CD4-positive, alpha-beta T cell treated with Interleukin-2 at 100 ng/mL for 4 hours (primary cell): ENCODE data around the gene APH1B.
"Not testable (repeated sequence)": the region's sequence is repeated elsewhere in the genome, so short reads cannot be mapped to it uniquely, and the experiment has no call there.

ENCODE experiments used
- DNase-seq: peaks from one replicate; pipeline ENCODE4 v3.0.0-alpha.2; 2020; ENCODE audit warnings: low spot score

APH1B gene

DNA sequence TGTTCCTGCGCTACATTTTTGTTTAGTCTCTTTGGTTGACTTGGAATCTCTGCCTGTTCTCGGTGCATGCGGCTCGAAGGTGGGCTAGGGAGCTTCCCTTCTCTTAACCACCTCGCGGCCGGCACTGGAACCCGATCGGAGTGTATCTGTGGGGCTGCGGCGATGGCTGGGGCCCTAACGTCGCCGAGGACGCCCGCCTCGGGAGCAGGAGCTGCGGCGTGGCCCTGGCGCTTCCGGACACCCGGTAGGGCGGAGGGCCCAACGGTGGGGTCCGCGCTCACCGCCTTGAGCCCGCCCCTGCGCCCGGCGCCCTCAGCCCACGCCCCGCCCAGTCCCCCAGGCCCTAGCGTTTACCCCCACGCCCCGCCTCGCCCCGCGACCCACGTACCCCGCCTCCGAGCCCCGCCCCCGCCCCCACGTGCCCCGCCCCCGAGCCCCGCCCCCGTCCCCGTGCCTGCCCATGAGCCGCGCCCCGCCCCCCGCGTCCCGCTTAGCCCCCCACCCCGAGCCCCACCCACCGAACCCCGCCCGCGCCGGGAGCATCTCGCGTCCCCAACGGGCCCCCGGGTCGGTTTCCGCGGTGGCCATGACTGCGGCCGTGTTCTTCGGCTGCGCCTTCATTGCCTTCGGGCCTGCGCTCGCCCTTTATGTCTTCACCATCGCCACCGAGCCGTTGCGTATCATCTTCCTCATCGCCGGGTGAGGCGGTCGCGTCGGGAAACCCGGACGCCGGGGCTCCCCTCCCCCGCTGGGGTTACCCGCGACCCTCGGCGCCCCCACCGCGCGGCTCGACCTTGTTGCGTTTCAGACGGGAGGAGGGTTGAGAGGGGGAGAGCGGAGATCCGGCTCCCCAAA lies at the start of gene APH1B:
APH1B (plus strand) TSS at position 568 of the 855 bp plus-strand sequence; CDS start at position 587, 19 bp downstream.
- DNase-seq: peak; percentile 76

DNA sequence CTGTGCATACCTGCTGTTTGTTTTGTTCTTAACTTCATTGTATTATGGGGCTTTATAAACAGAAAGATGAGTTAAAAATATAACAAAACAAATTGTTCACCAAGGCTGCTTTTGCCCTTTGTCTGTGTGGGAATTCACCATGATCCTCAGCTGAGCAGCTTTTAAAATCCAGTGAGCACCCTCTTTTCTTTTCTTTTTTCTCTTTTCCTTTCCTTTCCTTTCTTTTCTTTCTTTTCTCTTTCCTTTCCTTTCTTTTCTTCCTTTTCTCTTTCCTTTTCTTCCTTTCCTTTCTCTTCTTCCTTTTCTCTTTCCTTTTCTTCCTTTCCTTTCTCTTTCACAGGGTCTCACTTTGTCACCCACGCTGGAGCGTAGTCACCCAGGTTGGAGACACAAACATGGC lies 49.7 kb upstream of the APH1B start:
- DNase-seq: no peak

GRCh38 chr15:63231206-63231605 lies 46.2 kb upstream of the APH1B start:
- no peak for DNase-seq

DNA sequence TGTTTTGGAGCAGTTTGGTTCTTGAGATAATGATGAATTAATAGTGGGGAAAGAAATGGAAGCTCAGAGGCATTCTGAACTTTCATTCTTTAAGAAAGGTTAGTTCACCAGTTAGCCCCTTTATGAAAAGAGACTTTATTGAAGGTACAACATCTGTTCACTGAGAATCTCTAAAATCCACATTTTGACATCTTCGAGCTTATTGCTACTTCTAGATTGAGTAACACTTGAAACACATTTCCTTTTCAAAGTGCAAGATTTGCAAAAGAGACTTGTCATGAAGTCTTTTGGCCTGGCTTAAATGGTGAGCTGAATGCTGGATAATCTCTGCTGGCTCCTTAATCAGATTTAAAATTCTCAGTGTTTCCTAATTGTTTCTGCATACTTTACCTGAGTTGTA lies 45.7 kb upstream of the APH1B start:
- no peak for DNase-seq

GRCh38 chr15:63232405-63232804 lies 45.0 kb upstream of the APH1B start:
- DNase-seq: peak; percentile 53

DNA sequence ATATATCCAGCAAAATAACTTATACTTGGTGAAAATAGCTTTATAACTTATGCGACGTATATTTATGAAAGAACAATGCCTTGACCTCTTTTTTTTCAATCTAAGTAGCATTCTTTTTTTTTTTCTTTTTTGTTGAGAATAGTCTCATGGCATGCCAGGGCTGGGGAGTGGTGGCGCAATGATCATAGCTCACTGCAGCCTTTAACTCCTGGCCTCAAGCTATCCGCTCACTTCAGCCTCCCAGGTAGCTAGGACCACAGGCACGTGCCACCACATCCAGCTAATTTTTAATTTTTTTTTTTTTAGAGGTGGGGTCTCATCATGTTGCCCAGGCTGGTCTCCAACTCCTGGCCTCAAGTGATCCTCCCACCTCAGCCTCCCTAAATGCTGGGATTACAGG lies 44.5 kb upstream of the APH1B start:
- no peak for DNase-seq

GRCh38 chr15:63233667-63234423 lies 43.6 kb upstream of the APH1B start:
- DNase-seq: no peak

- no peak for DNase-seq
Observed at GRCh38 chr15:63234451-63234870, 42.9 kb upstream of the APH1B start.

- no peak for DNase-seq
Observed at GRCh38 chr15:63236272-63236671, 41.1 kb upstream of the APH1B start.

DNA sequence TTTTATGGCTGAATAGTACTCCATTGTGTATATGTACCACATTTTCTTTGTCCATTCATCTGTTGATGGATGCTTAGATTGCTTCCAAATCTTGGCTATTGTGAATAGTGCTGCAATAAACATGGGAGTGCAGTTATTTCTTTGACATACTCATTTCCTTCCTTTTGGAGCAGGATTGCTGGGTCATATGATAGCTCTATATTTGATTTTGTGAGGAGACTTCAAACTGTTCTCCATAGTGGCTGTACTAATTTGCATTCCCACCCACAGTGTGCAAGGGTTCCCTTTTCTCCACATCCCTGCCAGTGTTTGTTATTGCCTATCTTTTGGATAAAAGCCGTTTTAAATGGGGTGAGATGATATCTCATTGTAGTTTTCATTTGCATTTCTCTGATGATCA lies 40.3 kb upstream of the APH1B start:
- DNase-seq: not testable (repeated sequence)

- DNase-seq: no peak
Observed at GRCh38 chr15:63238171-63238570, 39.2 kb upstream of the APH1B start.

DNA sequence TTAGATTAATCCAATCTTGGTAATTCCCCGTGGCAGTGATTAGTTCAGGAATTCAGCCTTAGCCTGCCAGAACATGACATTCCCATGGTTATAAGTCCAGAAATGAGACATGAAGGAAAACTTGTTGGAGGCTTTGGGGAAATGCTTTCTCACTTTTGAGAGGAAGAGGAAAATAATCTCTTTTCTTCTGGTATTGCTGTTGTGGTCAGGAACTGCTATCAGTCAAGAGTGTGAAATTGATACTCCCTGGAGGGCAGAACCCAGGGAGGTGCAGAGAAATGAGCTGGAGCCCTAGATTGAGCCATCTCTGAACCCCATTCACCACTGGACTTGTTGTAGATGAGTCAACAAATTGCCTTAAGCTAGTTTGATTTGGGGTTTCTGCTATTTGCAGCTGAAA lies 38.6 kb upstream of the APH1B start:
- DNase-seq: peak; percentile 19

DNA sequence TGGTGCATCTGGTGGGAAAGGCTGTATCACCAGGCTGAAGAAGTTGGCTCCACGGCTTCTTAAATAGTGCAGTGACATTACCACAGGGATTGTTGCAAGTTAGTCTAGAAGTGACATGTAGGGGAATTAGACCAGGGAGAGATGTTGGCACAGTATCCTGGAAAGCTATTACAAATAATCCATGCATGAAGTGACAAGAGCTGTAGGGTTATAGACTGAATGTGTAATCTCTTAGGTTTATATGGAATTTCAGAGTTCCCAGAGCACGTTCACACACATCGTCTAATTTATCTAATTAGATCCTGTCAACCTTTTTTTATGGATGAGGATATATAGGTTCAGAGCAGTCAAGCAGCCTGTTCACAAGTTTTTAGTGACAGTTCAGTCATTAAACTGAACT lies 37.3 kb upstream of the APH1B start:
- no peak for DNase-seq

- no peak for DNase-seq
Observed at GRCh38 chr15:63241316-63241715, 36.1 kb upstream of the APH1B start.

- no peak for DNase-seq
Observed at GRCh38 chr15:63243101-63243500, 34.3 kb upstream of the APH1B start.

DNA sequence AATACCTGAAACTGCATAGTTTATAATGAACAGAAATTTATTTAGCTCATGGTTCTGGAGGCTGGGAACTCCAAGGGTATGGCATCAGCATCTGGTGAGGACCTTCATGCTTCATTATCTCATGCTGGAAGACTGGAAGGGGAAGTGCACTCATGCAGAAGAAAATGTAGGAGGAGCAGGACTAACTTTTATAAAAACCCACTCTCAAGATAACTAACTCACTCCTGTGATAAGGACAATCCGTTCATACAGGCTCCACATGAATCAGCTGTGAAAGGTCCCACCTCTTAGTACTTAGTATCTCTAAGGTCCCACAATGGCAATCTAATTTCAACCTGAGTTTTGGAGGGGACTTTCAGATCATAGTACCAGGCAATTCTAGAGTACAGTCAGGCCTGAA lies 33.6 kb upstream of the APH1B start:
- no peak for DNase-seq

DNA sequence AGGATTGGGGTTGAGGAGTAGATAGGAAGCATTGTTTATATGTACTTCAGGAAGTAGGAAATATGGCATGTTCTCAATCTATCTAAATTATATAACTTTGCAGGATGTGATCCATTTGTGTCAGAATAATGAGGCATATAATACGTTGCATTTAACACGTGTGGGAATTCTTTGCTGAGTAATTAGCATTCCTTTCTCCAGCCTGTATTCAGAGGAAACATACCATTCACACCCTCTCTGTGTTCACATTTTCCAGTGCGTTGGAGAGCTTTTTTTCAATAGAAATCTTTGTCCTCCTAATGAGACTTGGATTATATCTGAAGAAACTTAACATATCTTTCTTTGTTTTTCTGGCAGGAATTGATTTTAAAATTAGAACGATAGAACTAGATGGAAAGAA lies 33.0 kb upstream of the APH1B start:
- DNase-seq: no peak

- DNase-seq: peak; percentile 25
Observed at GRCh38 chr15:63244976-63245645, 32.3 kb upstream of the APH1B start.

- no peak for DNase-seq
Observed at GRCh38 chr15:63246691-63247469, 30.5 kb upstream of the APH1B start.

DNA sequence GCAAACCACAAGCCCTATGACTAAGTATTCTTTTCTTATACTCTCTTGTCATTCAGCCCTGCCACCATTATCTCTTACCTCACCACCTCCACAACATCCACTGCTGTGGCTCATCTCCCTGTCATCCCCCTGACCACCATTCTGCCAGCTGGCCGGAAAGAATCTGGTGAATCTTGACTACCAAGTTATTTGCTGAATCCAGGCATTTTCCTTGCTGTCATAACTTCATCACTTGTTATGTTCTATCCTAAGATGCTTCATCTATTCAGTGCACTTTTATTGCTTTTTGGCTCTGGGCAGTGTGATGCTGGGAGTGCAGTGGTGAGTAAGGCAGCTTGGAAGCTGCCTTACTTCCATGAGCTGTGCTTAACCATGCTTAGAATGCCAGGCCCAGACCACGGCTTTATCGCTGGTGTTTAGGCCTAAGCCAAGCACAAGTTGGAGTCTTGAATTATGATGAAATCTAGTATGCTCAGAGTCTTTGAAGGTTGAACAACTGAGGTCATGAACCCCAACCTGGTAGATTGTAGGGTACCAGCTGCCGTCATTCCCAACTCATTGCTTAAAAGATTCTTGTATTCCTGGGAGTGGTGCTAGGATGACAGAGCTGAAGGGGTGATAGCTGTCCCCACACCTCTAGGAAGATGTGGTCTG lies 27.0 kb upstream of the APH1B start:
- no peak for DNase-seq

GRCh38 chr15:63251701-63252100 lies 25.7 kb upstream of the APH1B start:
- no peak for DNase-seq
